Fibroblast of pulmonary artery (primary cell): ENCODE measurements around the gene HAPLN1.

Experiments
- DNase-seq: peaks from one replicate; pipeline ENCODE4 v3.0.0-alpha.2; 2010; ENCODE audit warnings: low read depth
- H3K4me3 ChIP-seq: replicated peaks from 2 replicates; pipeline ENCODE4 v1.5.1; 2011; ENCODE audit warnings: low read depth, mild to moderate bottlenecking, control low read depth, low read length, moderate library complexity
- TF ChIP-seq, protein P1 (sequence below): IDR thresholded peaks from 2 replicates; pipeline ENCODE4 v1.5.1; 2011; ENCODE audit warnings: mild to moderate bottlenecking, control low read depth, low read length, inconsistent platforms; ENCODE audit errors: missing control alignments

Gene HAPLN1

GRCh38 chr5:83653669-83654068, 67.0 kb downstream of the HAPLN1 start:
- TF ChIP-seq, protein P1, sequence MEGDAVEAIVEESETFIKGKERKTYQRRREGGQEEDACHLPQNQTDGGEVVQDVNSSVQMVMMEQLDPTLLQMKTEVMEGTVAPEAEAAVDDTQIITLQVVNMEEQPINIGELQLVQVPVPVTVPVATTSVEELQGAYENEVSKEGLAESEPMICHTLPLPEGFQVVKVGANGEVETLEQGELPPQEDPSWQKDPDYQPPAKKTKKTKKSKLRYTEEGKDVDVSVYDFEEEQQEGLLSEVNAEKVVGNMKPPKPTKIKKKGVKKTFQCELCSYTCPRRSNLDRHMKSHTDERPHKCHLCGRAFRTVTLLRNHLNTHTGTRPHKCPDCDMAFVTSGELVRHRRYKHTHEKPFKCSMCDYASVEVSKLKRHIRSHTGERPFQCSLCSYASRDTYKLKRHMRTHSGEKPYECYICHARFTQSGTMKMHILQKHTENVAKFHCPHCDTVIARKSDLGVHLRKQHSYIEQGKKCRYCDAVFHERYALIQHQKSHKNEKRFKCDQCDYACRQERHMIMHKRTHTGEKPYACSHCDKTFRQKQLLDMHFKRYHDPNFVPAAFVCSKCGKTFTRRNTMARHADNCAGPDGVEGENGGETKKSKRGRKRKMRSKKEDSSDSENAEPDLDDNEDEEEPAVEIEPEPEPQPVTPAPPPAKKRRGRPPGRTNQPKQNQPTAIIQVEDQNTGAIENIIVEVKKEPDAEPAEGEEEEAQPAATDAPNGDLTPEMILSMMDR: no peak
- DNase-seq: no peak
- H3K4me3 ChIP-seq: no peak overlapping the region

- no peak overlapping the region for H3K4me3 ChIP-seq
- TF ChIP-seq, protein P1: no peak
- DNase-seq: peak; percentile 35
These were observed 74.7 kb downstream of the HAPLN1 start for GRCh38 chr5:83645936-83646335.

DNA sequence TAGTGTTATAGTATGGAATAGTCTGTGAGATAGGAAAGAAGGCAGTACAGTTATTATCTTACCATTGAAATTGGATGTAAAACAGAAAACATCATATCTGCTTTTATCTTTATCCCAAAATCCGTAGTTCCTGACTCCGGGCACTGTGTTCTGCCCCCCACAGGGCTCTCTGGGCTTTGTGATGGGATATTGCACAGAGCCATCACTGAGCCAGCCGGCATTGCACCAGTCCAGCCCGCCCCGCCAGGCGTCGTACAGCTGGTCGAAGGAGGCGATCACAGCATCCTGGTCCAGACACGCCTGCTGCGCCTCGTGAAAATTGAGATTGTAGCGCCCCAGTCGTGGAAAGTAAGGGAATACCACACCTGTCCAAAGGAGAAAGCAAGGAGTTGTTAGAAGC, 76.4 kb downstream of the HAPLN1 start:
- no peak overlapping the region for H3K4me3 ChIP-seq
- TF ChIP-seq, protein P1: no peak
- DNase-seq: no peak

DNA sequence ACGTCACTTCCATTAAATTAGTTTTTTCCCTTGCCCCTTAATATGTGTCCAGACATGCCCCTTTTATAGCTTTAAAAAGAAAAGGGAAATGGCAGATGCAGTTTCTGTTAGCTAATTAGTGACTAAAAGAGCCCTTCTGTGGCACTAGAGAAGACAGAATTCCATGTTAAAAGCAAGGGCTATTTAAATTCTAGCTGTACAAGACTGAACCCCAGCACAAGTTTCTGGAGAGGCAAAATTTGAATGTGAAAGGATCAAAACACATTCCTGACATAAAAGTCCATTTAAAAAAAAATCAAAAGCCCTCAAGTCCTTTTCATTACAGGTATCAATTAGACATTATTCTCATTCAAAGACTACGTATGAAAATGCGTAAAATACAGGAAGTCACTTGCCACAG, 78.7 kb downstream of the HAPLN1 start:
- DNase-seq: no peak
- TF ChIP-seq, protein P1: no peak
- no peak overlapping the region for H3K4me3 ChIP-seq

- DNase-seq: no peak
- TF ChIP-seq, protein P1: no peak
- no peak overlapping the region for H3K4me3 ChIP-seq
These were observed 80.7 kb downstream of the HAPLN1 start for GRCh38 chr5:83639911-83640310.

DNA sequence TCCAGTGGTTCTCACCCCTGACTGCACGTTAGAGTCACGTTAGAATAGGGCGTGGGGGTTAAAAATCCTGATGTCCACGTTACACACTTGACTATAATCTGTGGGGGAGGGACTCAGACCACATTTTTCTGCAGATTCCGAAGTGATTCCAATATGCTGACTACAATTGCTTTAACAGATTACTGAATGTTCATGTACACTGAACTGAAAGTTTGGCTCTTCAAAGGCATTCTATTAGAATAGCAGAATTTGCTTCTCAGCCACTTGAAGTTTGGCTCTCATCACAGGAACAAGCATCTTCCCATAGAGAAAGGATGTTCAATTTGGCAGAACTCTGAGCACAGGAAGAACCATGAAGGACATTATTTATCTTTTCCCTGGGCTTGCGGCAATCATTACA, 84.5 kb downstream of the HAPLN1 start:
- TF ChIP-seq, protein P1: no peak
- H3K4me3 ChIP-seq: no peak overlapping the region
- peak; percentile 15 for DNase-seq

DNA sequence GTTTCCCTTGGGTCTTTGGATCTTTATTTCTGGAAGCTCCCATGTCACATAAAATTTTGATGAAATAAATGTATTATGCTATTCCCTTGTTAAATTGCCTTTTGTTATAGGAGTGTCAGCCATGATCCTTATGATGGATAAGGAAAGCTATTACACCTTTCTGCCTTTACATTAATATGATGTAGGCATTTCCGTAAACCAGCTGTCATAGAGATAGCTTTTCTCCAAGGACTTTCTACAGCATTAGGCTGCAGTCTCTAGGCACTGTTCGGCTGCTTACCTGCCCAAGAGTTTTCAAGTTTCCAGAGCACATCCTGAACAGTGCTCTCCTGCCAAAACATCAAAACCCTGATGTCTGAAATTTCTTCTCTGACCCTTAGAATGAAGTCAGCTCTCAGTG, 87.4 kb downstream of the HAPLN1 start:
- TF ChIP-seq, protein P1: no peak
- DNase-seq: no peak
- H3K4me3 ChIP-seq: no peak overlapping the region
